Natural killer cell (primary cell): ENCODE measurements around the gene NEURL1B. TPM values are rescaled to one million over a fixed set of nuclear protein-coding genes. Genes with fewer than 3 reads are reported as not detected.

Experiments
- ATAC-seq, 3 donors: fragments of 150-1000 bp in 2 of 3; fragments of 200-7000 bp in 1 of 3; cut with Tn5 transposase; 1 replicate in 1 of 3; 2 replicates in 2 of 3; pipeline ENCODE4 v1.10.0; 2021; ENCODE audit warnings: mild to moderate bottlenecking in 2 of 3, moderate library complexity in 2 of 3
- DNase-seq, 2 donors: peaks; one replicate each; pipeline versions ENCODE4 v3.0.0 to v3.0.0-alpha.2; 2013 to 2021; ENCODE audit warnings: mixed read lengths in 1 of 2
- H3K27ac ChIP-seq: one replicate; pipeline ENCODE4 v1.5.1; 2013; ENCODE audit warnings: mild to moderate bottlenecking, low read length
- H3K27me3 ChIP-seq: one replicate; pipeline ENCODE4 v1.6.1; 2013; ENCODE audit warnings: low read length; ENCODE audit not compliant: control insufficient read depth, insufficient read depth
- H3K36me3 ChIP-seq: one replicate; pipeline ENCODE4 v1.6.1; 2013; ENCODE audit warnings: low read length; ENCODE audit not compliant: control insufficient read depth, insufficient read depth
- H3K4me1 ChIP-seq: one replicate; pipeline ENCODE4 v1.6.1; 2013; ENCODE audit warnings: low read length; ENCODE audit not compliant: control insufficient read depth, insufficient read depth
- H3K4me3 ChIP-seq: one replicate; pipeline ENCODE4 v1.5.1; 2013; ENCODE audit warnings: low read length
- H3K9me3 ChIP-seq: one replicate; pipeline ENCODE4 v1.6.1; 2013; ENCODE audit warnings: low read length; ENCODE audit not compliant: control insufficient read depth, insufficient read depth
- H3K27ac Mint-ChIP-seq, 2 donors: one replicate each; pipeline ENCODE4 v1.8.0; 2022; ENCODE audit warnings: mild to moderate bottlenecking in 2 of 2, mixed read lengths in 2 of 2, moderate library complexity in 1 of 2
- H3K27me3 Mint-ChIP-seq, 2 donors: one replicate each; pipeline ENCODE4 v1.8.0; 2022; ENCODE audit warnings: low read depth in 2 of 2, mixed read lengths in 2 of 2
- H3K36me3 Mint-ChIP-seq: one replicate; pipeline ENCODE4 v1.8.0; 2022; ENCODE audit warnings: mixed read lengths
- H3K4me1 Mint-ChIP-seq, 2 donors: one replicate each; pipeline ENCODE4 v1.8.0; 2022; ENCODE audit warnings: mixed read lengths in 2 of 2
- H3K4me3 Mint-ChIP-seq: one replicate; pipeline ENCODE4 v1.8.0; 2022; ENCODE audit warnings: mild to moderate bottlenecking, moderate library complexity, mixed read lengths
- H3K9me3 Mint-ChIP-seq, 2 donors: one replicate each; pipeline ENCODE4 v1.8.0; 2022; ENCODE audit warnings: mixed read lengths in 2 of 2
- WGBS: methylation state at CpG from one replicate; pipeline ENCODE4 v1.1.7; 2013; ENCODE audit warnings: missing lambda C conversion rate; ENCODE audit not compliant: insufficient coverage; 5-methylcytosine and 5-hydroxymethylcytosine counted together
- intact Hi-C: fragments of 100-400 bp; cut with micrococcal nuclease; formaldehyde crosslinking; loops from one replicate; pipeline ENCODE4 v1.14.2; 2022
- total RNA-seq, 4 donors: library from RNA; stranded (reverse); fragments of 120-200 nt in 1 of 4; gene quantifications; one replicate each; pipeline versions ENCODE4 v1.2.3 to v1.2.4, GENCODE V29; 2013 to 2022
- TF ChIP-seq, protein P1 (sequence below): fragments of 200-600 bp; IDR thresholded peaks from one replicate; pipeline ENCODE4 v1.8.0; 2022; ENCODE audit warnings: antibody characterized with exemption

The NEURL1B gene
- total RNA-seq, 3 donors from 2014 or later (not counting 1 experiment from before 2014, with no cell fraction given): 0.28 to 0.54 (median 0.45) TPM

DNA sequence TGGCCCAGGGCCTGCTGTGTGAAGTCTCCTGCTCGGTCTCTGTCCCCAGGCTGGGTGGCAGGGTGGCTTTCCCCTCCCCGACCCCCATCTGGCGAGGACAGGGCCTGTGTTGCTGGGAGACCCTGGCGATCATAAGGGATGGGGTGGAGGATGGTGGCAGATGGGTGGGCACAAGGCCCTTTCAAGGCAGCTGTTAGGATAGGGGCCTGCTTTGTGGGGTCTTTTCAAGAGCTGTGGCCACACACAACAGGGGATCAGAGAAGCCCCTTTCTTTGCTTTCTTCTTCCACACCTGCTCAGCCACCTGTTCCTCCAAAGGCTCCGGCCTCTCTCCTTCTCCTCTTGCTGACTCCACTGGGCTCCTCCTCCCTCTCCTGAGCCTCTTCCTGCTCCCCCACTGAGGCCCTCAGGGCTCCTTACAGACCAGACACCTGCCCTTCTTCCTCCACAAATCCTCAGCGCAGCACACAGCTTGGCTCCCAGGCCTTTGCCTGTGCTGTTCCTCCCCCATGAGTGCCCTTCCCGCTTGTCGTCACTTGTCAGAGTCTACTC is 15.0 kb upstream of the NEURL1B start:
- 89% methylated on average over 8 of the region's 8 CpGs for WGBS
- Histone ChIP-seq H3K27ac (no peak overlapping the region), H3K9me3 (no peaks in the 10 kb centered on the region), H3K36me3 (no peaks in the 10 kb centered on the region), H3K4me1 (no peaks in the 10 kb centered on the region), H3K4me3 (no peak overlapping the region), H3K27me3 (no peaks in the 10 kb centered on the region)
- ATAC-seq: no peak
- no peaks in the 10 kb centered on the region for H3K4me1 Mint-ChIP-seq
- H3K27me3 Mint-ChIP-seq: peaks cover 7 to 18% of the 10 kb centered on the region in 2 donors
- intact Hi-C loops: no loop called here
- H3K36me3 Mint-ChIP-seq: no peaks in the 10 kb centered on the region
- H3K9me3 Mint-ChIP-seq: no peaks in the 10 kb centered on the region
- H3K4me3 Mint-ChIP-seq: no peak overlapping the region
- TF ChIP-seq, protein P1, sequence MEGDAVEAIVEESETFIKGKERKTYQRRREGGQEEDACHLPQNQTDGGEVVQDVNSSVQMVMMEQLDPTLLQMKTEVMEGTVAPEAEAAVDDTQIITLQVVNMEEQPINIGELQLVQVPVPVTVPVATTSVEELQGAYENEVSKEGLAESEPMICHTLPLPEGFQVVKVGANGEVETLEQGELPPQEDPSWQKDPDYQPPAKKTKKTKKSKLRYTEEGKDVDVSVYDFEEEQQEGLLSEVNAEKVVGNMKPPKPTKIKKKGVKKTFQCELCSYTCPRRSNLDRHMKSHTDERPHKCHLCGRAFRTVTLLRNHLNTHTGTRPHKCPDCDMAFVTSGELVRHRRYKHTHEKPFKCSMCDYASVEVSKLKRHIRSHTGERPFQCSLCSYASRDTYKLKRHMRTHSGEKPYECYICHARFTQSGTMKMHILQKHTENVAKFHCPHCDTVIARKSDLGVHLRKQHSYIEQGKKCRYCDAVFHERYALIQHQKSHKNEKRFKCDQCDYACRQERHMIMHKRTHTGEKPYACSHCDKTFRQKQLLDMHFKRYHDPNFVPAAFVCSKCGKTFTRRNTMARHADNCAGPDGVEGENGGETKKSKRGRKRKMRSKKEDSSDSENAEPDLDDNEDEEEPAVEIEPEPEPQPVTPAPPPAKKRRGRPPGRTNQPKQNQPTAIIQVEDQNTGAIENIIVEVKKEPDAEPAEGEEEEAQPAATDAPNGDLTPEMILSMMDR: no peak
- no peak overlapping the region for H3K27ac Mint-ChIP-seq
- no peak for DNase-seq

DNA sequence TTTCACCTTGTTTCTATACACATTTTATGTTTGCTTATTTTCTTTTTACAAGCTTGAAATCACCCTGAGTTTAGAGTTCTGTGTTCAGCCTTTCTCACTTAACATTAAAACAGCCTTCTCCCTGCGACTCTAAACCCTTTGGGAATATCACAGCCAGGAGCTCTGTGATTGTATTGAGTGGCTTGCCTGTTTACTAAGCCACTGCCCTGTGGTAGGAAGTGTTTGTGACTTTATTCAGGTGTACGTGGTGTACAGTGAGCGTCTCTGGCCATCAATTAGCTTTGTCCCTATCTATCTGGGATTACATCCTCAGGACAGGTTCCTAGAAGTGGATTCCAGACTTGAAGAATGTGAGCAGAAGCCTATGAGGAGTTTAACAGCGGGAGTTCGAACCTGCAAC is 11.0 kb upstream of the NEURL1B start:
- TF ChIP-seq, protein P1: no peak
- Histone ChIP-seq H3K9me3 (no peaks in the 10 kb centered on the region), H3K4me1 (no peaks in the 10 kb centered on the region), H3K27me3 (no peaks in the 10 kb centered on the region), H3K4me3 (no peak overlapping the region), H3K27ac (no peak overlapping the region), H3K36me3 (no peaks in the 10 kb centered on the region)
- Mint-ChIP-seq H3K27me3 (peaks cover 7 to 18% of the 10 kb centered on the region in 2 donors), H3K4me1 (no peaks in the 10 kb centered on the region), H3K9me3 (no peaks in the 10 kb centered on the region), H3K36me3 (no peaks in the 10 kb centered on the region), H3K4me3 (no peak overlapping the region), H3K27ac (no peak overlapping the region)
- no peak for ATAC-seq
- no peak for DNase-seq
- WGBS: 90% methylated on average over 4 of the region's 5 CpGs
- intact Hi-C loops: no loop called here

DNA sequence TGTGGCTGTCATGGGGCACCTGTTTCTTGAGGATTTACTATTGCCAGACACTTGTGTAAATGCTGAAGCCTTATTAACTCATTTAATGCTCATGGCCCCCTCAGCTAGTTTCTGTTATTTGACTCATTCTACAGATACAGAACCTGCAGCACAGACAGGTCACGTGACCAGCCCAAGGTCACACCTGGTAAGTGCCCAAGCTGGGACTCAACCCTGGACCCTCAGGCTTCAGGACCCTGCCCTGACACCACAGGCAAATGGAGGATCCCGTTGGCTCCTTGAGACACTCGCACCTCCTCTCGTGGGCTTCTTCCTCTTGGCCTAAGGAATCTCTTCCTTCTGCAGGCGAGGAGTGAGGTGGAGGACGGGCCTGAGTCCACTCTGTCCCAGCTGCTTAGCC is 10.6 kb upstream of the NEURL1B start:
- DNase-seq (no peak), ATAC-seq (no peak)
- H3K9me3 Mint-ChIP-seq: no peaks in the 10 kb centered on the region
- Histone ChIP-seq H3K27me3 (no peaks in the 10 kb centered on the region), H3K27ac (no peak overlapping the region), H3K36me3 (no peaks in the 10 kb centered on the region), H3K4me1 (no peaks in the 10 kb centered on the region), H3K9me3 (no peaks in the 10 kb centered on the region), H3K4me3 (no peak overlapping the region)
- no peak overlapping the region for H3K4me3 Mint-ChIP-seq
- TF ChIP-seq, protein P1: no peak
- no peak overlapping the region for H3K27ac Mint-ChIP-seq
- H3K4me1 Mint-ChIP-seq: no peaks in the 10 kb centered on the region
- no peaks in the 10 kb centered on the region for H3K36me3 Mint-ChIP-seq
- H3K27me3 Mint-ChIP-seq: peaks cover 7 to 18% of the 10 kb centered on the region in 2 donors
- 88% methylated on average over 6 of the region's 6 CpGs for WGBS
- intact Hi-C loops: no loop called here

DNA sequence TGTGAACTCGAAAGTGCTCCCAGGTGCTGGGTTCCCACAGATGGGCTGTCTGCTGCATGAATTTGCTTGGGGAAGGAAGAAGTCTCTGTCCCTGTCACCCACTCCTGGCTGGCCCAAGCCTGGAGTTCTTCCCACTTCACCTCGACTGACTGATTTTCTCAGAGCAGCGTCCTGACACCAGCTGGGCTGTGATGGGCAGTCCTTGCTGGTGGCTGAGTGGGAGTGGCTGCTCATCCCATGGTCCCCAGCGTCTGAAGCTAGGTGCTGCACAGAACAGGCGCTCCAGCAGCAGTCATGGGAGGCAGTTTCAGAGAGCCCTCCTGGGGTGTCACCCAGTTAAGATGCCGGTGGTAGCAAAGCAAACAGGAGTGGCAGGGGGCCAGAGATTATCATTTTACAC is 10.1 kb upstream of the NEURL1B start:
- no peak overlapping the region for H3K27ac ChIP-seq
- DNase-seq: no peak
- Mint-ChIP-seq H3K27ac (no peak overlapping the region), H3K9me3 (no peaks in the 10 kb centered on the region), H3K4me1 (no peaks in the 10 kb centered on the region), H3K36me3 (no peaks in the 10 kb centered on the region), H3K4me3 (no peak overlapping the region), H3K27me3 (peaks cover 7 to 18% of the 10 kb centered on the region in 2 donors)
- no peak for ATAC-seq
- H3K36me3 ChIP-seq: no peaks in the 10 kb centered on the region
- WGBS: 80% methylated on average over 6 of the region's 6 CpGs
- no peaks in the 10 kb centered on the region for H3K27me3 ChIP-seq
- no peaks in the 10 kb centered on the region for H3K4me1 ChIP-seq
- intact Hi-C loops: no loop called here
- TF ChIP-seq, protein P1: no peak
- H3K9me3 ChIP-seq: no peaks in the 10 kb centered on the region
- H3K4me3 ChIP-seq: no peak overlapping the region
